Measurements from ENCODE around the gene CCNY. TPM values are rescaled to one million over a fixed set of nuclear protein-coding genes. Genes with fewer than 3 reads are reported as not detected.

Gene CCNY
- total and polyA plus RNA-seq, 2 donors = 46.6 to 55.9 TPM

DNA sequence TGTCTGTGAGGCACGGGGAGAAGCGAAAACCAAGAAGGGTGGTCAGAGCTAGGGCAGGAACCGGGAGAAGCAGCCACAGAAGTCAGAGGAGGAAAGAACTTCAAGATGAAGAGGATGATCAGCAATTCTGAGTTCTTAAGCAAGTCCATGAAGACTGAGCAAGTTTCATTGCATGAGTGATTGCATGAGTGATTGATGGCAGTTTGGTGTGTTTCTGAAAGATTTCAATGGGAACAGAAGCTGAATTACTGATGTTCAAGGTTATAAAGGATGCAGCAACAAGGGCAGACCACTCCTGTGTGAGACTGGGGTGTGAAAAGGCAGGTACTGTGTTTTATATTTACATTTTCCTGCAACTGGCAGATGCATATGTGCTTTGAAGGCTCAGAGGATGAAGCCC lies 35.4 kb downstream of the CCNY start:
- Histone ChIP-seq H3K27ac (ENCODE audit: low read depth) (no peak overlapping the region), H3K36me3 (ENCODE audit: insufficient read depth) (no peaks in the 10 kb centered on the region), H3K4me1 (ENCODE audit: insufficient read depth) (no peaks in the 10 kb centered on the region), H3K4me3 (ENCODE audit: low read depth, low read length) (no peak overlapping the region)
- WGBS = 94% methylated on average over 3 of the region's 3 CpGs
- DNase-seq (ENCODE audit: extremely low spot score) = no peak

DNA sequence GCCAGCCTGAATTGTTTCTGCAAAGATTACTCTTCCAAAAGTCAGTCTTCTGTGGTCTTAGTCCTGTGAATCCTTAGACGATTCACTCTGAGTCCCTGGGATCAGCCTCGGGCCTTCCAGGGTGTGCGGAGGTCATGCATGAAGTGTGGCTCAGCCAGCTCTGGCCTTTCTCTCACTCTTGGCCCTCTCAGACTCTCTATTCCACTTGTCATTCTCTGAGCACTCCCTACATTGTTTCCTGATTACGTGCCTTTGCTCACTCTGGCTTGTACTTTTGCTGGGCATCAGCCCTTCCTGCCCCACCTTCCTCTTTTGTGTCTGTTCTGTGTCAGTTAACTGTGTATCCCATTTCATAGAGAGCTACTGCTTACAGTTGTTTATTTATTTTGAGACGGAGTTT lies 36.0 kb downstream of the CCNY start:
- Histone ChIP-seq H3K4me1 (ENCODE audit: insufficient read depth) (no peaks in the 10 kb centered on the region), H3K36me3 (ENCODE audit: insufficient read depth) (no peaks in the 10 kb centered on the region), H3K27ac (ENCODE audit: low read depth) (no peak overlapping the region), H3K4me3 (ENCODE audit: low read depth, low read length) (no peak overlapping the region)
- DNase-seq (ENCODE audit: extremely low spot score) = no peak
- 45% methylated on average over 5 of the region's 5 CpGs for WGBS

DNA sequence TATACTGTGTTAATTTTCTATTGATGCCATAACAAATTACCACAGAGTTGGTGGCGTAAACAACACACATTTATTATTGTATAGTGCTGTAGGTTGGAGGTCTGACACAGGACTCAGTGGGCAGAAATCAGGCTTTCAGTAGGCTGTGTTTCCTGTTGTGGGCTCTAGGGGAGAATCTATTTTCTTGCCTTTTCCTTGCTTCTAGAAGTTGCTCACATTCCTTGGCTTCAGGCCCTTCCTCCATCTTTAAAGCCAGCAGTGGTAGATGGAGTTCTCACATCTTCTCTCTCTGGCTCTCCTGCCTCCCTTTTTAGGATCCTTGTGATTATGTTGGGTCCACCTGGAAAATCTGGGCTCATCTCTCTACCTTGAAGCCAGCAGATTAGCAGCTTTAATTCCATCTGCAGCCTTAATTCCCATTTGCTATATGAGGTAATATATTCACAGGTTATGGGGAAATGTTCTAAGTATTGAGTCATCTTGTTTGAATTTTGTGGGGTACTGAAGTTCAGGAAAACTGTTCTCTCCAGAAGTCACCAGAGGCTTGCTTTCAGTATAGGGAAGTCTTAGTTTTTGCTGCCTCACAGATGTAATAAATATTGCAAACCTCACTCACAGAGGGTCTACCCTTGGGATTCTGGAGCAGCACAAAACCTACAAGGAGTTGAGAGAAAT lies 38.9 kb downstream of the CCNY start:
- no peak overlapping the region for H3K27ac ChIP-seq (ENCODE audit: low read depth)
- no peak overlapping the region for H3K4me3 ChIP-seq (ENCODE audit: low read depth, low read length)
- H3K36me3 ChIP-seq (ENCODE audit: insufficient read depth) = no peaks in the 10 kb centered on the region
- DNase-seq (ENCODE audit: extremely low spot score) = no peak
- 99% methylated on average over 1 of the region's 1 CpG for WGBS
- no peaks in the 10 kb centered on the region for H3K4me1 ChIP-seq (ENCODE audit: insufficient read depth)

DNA sequence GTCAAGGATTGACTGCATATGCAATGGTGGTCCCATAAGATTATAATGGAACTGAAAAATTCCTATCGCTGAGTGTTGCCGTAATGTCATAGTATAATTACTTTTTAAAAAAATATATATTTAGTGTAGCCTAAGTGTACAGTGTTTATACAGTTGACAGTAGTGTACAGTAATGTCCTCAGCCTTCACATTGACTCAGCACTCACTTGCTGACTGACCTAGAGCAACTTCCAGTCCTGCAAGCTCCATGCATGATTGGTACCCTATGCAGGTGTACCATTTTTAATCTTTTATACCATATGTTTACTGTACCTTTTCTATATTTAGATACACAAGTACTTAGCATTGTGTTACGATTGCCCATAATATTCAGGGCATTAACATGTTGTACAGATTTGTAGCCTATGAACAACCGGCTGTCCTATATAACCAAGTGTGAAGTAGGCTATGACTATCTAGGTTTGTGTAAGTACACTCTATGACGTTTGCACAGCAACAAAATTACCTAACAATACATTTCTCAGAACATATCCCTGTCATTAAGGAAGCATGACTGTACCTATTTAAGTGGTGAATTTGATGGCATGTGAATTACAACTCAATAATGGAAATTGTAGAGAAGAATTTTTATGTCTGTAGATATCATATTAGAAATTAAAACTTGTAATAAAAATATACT lies 40.9 kb downstream of the CCNY start:
- WGBS = 92% methylated on average over 5 of the region's 5 CpGs
- H3K4me1 ChIP-seq (ENCODE audit: insufficient read depth) = no peaks in the 10 kb centered on the region
- no peaks in the 10 kb centered on the region for H3K36me3 ChIP-seq (ENCODE audit: insufficient read depth)
- no peak overlapping the region for H3K27ac ChIP-seq (ENCODE audit: low read depth)
- no peak for DNase-seq (ENCODE audit: extremely low spot score)
- H3K4me3 ChIP-seq (ENCODE audit: low read depth, low read length) = no peak overlapping the region

DNA sequence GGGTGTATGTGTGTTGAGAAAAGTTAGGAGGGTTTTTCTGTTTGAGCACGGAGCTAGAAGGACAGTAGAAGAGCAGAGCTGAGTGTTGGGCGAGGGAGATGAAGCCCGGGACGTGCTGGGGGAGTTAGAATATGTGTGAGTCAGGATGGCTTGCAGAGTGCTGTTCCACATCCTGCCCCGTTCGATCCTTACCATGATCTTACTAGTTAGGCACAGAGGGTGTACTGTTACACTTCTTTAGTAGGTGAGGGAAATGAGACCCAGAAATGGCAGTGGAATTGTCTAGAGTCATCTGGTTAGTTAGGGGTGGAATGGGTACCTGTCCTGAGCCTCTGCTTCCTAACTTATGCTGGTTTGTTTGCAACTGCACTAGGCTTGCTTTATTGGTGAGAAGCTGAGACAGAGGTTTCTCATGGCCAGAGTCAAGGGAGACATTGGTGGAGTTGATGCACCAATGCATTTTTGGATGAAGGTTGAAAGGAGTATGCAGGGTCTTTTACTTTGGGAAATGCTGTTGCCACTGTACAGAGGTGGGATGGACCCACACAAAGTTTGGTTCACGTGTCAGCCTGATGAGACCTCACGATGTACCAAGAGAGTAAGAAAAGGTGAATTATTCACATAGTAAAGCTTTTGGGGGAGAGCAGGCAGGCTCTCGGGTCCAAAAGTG lies 42.4 kb downstream of the CCNY start:
- Histone ChIP-seq H3K4me1 (ENCODE audit: insufficient read depth) (no peaks in the 10 kb centered on the region), H3K4me3 (ENCODE audit: low read depth, low read length) (no peak overlapping the region), H3K36me3 (ENCODE audit: insufficient read depth) (no peaks in the 10 kb centered on the region), H3K27ac (ENCODE audit: low read depth) (no peak overlapping the region)
- no peak for DNase-seq (ENCODE audit: extremely low spot score)
- 80% methylated on average over 9 of the region's 9 CpGs for WGBS

DNA sequence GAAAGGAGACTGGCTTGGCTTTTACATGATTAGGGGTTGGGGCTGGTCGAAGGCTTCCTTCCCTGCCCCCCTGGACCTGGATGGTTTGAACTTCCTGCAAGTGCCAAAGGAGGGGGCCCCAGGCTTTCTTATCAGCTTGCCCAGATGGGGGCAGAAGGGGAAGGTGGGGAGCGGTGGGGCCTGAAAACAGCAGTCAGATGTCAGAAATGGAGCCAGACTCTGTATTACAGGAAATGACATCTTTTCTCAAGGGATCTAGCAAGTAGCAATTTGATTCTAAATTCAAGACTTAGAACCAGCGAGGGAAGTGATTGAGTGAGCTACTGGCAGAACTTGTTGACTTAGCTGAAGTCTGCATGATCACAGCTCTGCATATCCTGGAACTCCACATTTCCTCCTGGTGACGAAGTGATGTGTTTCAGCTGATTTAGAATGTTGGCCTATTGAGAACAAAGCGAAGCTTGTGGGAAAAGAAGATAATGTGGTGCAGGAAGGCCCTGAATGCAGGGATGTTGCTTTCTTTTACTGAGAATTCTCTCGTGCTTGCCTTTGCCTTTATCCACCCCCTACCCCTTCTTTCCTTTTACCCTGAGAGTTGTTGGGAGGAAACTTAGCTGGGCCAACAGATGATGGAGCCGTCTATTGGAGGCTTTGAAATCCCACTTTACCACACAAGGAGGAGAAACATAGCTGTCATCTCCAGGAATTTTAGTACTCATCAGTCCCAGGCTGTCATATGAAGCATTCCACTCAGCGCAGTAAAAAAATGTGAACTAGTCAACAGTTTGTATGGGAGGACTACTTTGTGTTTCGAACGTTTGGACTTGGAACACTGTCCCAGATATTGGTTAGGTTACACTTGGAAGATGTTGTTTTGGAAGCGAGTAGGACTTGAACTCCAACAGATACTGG lies 43.2 kb downstream of the CCNY start:
- DNase-seq (ENCODE audit: extremely low spot score) = no peak
- H3K4me1 ChIP-seq (ENCODE audit: insufficient read depth) = no peaks in the 10 kb centered on the region
- 50% methylated on average over 11 of the region's 11 CpGs for WGBS
- no peak overlapping the region for H3K4me3 ChIP-seq (ENCODE audit: low read depth, low read length)
- H3K27ac ChIP-seq (ENCODE audit: low read depth) = no peak overlapping the region
- H3K36me3 ChIP-seq (ENCODE audit: insufficient read depth) = no peaks in the 10 kb centered on the region

DNA sequence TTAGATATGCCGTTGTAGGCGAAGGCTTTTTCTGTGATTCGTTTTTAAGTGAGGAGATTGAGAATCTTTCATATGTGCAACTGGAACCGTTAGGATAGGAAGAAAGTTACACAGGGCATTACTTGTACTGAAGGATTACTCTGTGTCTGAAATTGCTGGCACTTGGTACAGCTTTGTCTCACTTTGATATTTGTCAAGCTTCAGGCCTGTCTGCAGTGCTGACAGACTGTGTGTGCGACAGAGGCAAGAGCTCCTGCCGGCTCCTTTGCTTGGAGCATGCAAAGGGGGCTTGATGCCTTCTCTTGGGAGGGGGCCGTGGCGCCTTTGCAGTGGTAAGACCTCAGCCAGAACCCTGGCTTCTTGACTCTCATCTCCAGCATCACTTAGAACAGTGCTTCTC lies 45.8 kb downstream of the CCNY start:
- Histone ChIP-seq H3K27ac (ENCODE audit: low read depth) (no peak overlapping the region), H3K36me3 (ENCODE audit: insufficient read depth) (no peaks in the 10 kb centered on the region), H3K4me3 (ENCODE audit: low read depth, low read length) (no peak overlapping the region), H3K4me1 (ENCODE audit: insufficient read depth) (no peaks in the 10 kb centered on the region)
- DNase-seq (ENCODE audit: extremely low spot score) = no peak
- 92% methylated on average over 8 of the region's 8 CpGs for whole genome bisulfite sequencing

DNA sequence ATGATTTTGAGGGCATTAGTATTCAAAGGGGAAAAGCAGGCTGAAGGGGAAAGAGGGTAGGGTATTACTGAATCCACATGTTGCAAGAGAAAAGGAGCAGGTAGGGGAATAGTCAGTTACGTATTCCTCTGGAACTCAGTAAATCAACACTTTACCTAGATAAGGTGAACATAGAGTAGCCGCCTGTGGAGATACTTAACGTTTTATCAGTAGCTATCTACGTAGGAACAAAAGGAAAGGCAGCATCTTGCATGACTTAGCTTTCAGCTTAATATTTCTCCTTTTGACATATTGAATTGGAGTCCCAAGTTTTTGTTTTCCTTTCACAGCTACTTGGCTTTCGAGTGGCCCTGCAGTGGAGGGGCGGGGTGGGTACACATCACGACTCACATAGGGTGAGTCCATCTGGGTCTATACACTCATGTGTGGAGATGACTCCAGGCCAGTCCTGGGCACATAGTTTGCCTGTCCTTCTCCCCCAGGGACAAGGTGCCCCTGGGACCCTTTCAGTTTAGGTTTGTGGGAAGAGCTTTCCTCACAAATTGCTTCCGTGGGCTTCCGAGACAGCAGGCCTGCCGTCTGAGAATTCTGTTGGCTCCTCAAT lies 48.1 kb downstream of the CCNY start:
- DNase-seq (ENCODE audit: extremely low spot score) = no peak
- Histone ChIP-seq H3K4me1 (ENCODE audit: insufficient read depth) (no peaks in the 10 kb centered on the region), H3K27ac (ENCODE audit: low read depth) (no peak overlapping the region), H3K4me3 (ENCODE audit: low read depth, low read length) (no peak overlapping the region), H3K36me3 (ENCODE audit: insufficient read depth) (no peaks in the 10 kb centered on the region)
- 93% methylated on average over 10 of the region's 10 CpGs for WGBS

DNA sequence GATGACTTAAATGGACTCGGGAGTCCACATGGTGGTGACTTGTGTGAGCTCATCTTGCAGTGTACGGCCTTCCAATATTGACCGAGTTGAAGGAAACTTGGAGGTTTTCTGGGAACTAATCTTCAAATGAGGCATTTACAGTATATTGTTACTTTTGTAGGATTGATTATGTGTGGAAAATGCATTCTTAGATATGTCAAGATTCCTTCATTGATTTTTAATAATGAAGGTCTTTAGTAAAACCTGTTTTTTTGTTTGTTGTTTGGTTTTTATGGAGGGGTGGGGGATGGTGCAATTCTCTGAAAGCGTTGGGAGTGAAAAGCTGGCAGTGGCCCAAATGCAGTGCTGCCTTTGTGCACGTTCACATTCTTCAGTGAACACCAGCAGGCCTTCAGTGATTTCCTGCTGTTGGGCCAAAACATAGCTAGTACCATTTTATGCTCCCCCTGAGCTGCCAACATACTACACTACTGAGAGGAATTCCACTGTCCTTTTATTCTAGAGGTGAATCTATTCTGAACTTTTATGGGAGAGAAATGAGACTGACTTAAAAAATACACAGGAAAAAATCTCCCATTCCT lies 50.4 kb downstream of the CCNY start:
- Histone ChIP-seq H3K27ac (ENCODE audit: low read depth) (no peak overlapping the region), H3K4me3 (ENCODE audit: low read depth, low read length) (no peak overlapping the region), H3K36me3 (ENCODE audit: insufficient read depth) (no peaks in the 10 kb centered on the region), H3K4me1 (ENCODE audit: insufficient read depth) (peaks cover 4% of the 10 kb centered on the region)
- no peak for DNase-seq (ENCODE audit: extremely low spot score)
- WGBS = 60% methylated on average over 5 of the region's 5 CpGs

DNA sequence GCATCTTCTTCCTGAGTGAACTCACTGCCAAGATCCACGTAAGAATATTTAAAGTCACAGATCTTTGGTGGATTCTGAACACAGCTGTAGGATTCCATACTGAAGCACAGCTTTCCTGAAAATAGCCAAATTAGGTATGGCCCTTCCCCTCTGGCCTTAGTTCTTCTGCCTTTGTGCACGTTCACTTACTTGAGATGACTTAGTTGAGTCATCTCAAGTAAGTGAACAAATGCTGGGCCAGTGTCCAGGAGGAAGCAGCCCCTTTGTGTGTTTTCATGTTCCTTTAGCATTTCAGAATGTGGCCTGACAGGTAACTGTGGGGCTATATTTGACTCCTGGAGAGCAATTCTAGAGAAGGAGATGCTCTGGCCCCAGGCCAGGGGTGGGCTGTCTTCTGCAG lies 51.5 kb downstream of the CCNY start:
- 74% methylated on average over 2 of the region's 2 CpGs for WGBS
- no peak for DNase-seq (ENCODE audit: extremely low spot score)
- Histone ChIP-seq H3K4me3 (ENCODE audit: low read depth, low read length) (no peak overlapping the region), H3K36me3 (ENCODE audit: insufficient read depth) (no peaks in the 10 kb centered on the region), H3K4me1 (ENCODE audit: insufficient read depth) (peaks cover 4% of the 10 kb centered on the region), H3K27ac (ENCODE audit: low read depth) (no peak overlapping the region)

DNA sequence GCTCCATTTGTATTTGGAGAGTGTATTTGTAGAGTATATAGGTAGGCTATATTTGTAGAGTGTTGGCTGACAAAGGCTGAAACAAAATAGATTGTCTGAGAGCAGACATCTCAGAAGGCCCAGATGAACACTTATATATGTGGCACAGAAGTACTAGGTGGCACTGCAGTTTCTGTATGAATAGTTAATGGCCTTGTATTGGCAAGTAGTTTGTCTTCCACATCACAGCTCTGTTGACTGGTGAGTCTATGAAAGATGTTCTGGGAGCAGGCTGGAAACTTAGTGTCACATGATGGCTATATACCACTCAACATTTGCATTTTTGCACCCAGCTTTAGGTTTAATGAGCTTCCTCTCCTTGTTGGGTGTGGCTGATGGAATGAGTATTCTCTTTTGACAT lies 51.9 kb downstream of the CCNY start:
- Histone ChIP-seq H3K27ac (ENCODE audit: low read depth) (no peak overlapping the region), H3K4me1 (ENCODE audit: insufficient read depth) (peaks cover 4% of the 10 kb centered on the region), H3K4me3 (ENCODE audit: low read depth, low read length) (no peak overlapping the region), H3K36me3 (ENCODE audit: insufficient read depth) (no peaks in the 10 kb centered on the region)
- no peak for DNase-seq (ENCODE audit: extremely low spot score)

DNA sequence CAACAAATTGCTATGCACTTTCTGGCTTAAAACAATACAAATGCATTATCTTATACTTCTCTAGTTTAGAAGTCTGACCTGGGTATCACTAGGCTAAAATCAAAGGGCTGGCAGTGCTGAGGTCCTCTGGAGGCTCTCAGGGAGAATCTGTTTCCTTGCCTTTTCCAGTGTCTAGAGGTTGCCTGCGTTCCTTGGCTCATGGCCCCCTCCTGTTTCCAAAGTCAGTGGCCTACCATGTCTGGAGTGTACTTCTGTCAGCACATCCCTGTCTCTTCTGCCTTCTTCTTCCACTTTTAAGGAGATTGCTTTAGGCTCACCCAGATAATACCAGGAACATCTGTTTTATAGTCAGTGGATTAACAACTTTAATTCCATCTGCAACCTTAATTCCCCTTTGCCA lies 52.4 kb downstream of the CCNY start:
- Histone ChIP-seq H3K4me3 (ENCODE audit: low read depth, low read length) (no peak overlapping the region), H3K27ac (ENCODE audit: low read depth) (no peak overlapping the region), H3K36me3 (ENCODE audit: insufficient read depth) (no peaks in the 10 kb centered on the region), H3K4me1 (ENCODE audit: insufficient read depth) (peaks cover 4% of the 10 kb centered on the region)
- WGBS = 95% methylated on average over 1 of the region's 1 CpG
- no peak for DNase-seq (ENCODE audit: extremely low spot score)
